Measurements from ENCODE around the gene SMARCB1.
"Not testable (repeated sequence)": the region's sequence is repeated elsewhere in the genome, so short reads cannot be mapped to it uniquely, and the experiment has no call there.

DNA sequence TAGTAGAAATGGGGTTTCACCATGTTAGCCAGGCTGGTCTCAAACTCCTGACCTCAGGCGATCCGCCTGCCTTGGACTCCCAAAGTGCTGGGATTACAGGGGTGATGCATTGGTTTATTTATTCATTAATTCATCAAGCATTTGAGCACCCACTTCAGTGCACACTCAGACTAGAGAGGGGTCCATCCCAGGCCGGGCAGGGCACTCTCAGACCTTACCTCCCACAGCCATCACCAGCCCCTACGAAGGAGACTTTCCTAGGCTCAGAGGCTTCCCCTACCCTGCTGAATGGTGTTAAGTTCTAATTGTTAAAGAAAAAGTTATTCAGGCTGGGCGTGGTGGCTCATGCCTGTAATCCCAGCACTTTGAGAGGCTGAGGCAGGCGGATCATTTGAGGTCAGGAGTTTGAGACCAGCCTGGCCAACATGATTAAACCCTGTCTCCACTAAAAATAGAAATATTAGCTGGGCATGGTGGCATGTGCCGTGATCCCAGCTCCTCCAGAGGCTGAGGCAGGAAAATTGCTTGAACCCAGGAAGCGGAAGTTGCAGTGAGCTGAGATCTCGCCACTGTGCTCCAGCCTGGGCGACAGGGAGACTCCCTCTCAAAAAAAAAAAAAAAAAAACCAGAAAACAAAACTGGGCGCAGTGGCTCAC is 77.9 kb downstream of the SMARCB1 start:
- not testable (repeated sequence) for TF ChIP-seq POLR2A, CTCF (IDR thresholded peaks at IDR 0.05)

Measured in transverse colon (tissue), 3 donors.